Measurements from ENCODE around the gene TBXA2R.

Gene TBXA2R

GRCh38 chr19:3556978-3557460 is 49.7 kb downstream of the TBXA2R start:
- TF ChIP-seq CTCF (IDR thresholded peaks at IDR 0.05) = peak; percentile 36
- Histone ChIP-seq H3K36me3 (no peaks in the 10 kb centered on the region), H3K27me3 (no peaks in the 10 kb centered on the region), H3K4me3 (ENCODE audit: low read depth in 1 of 2, low read length in 1 of 2) (peak overlapping the region; percentile 74), H3K4me1 (ENCODE audit: control insufficient read depth in 1 of 2, insufficient read depth in 1 of 2, low read depth in 1 of 2, low read length in 1 of 2) (peaks cover 51 to 56% of the 10 kb centered on the region in 2 experiments), H3K9me3 (no peaks in the 10 kb centered on the region), H3K27ac (peak overlapping the region; percentile 91)

- H3K4me3 ChIP-seq (ENCODE audit: low read depth in 1 of 2, low read length in 1 of 2) = peak overlapping the region; percentile 74
- H3K4me1 ChIP-seq (ENCODE audit: control insufficient read depth in 1 of 2, insufficient read depth in 1 of 2, low read depth in 1 of 2, low read length in 1 of 2) = peaks cover 51 to 56% of the 10 kb centered on the region in 2 experiments
- no peaks in the 10 kb centered on the region for H3K27me3 ChIP-seq
- no peak for TF ChIP-seq CTCF (IDR thresholded peaks at IDR 0.05)
- H3K36me3 ChIP-seq = no peaks in the 10 kb centered on the region
- peak overlapping the region; percentile 91 for H3K27ac ChIP-seq
- H3K9me3 ChIP-seq = no peaks in the 10 kb centered on the region
These were observed 50.2 kb downstream of the TBXA2R start for GRCh38 chr19:3556423-3556977.

- peak overlapping the region; percentile 74 for H3K4me3 ChIP-seq (ENCODE audit: low read depth in 1 of 2, low read length in 1 of 2)
- H3K36me3 ChIP-seq = no peaks in the 10 kb centered on the region
- H3K27ac ChIP-seq = peak overlapping the region; percentile 91
- TF ChIP-seq CTCF (IDR thresholded peaks at IDR 0.05) = no peak
- peaks cover 51 to 56% of the 10 kb centered on the region in 2 experiments for H3K4me1 ChIP-seq (ENCODE audit: control insufficient read depth in 1 of 2, insufficient read depth in 1 of 2, low read depth in 1 of 2, low read length in 1 of 2)
- no peaks in the 10 kb centered on the region for H3K9me3 ChIP-seq
- no peaks in the 10 kb centered on the region for H3K27me3 ChIP-seq
These were observed 50.8 kb downstream of the TBXA2R start for GRCh38 chr19:3555653-3556422.

GRCh38 chr19:3554254-3555083 is 52.2 kb downstream of the TBXA2R start:
- Histone ChIP-seq H3K27me3 (no peaks in the 10 kb centered on the region), H3K4me3 (ENCODE audit: low read depth in 1 of 2, low read length in 1 of 2) (peak overlapping the region; percentile 8 to 37), H3K4me1 (ENCODE audit: control insufficient read depth in 1 of 2, insufficient read depth in 1 of 2, low read depth in 1 of 2, low read length in 1 of 2) (peaks cover 57 to 61% of the 10 kb centered on the region in 2 experiments), H3K9me3 (no peaks in the 10 kb centered on the region), H3K36me3 (no peaks in the 10 kb centered on the region), H3K27ac (peak overlapping the region; percentile 91)
- no peak for TF ChIP-seq CTCF (IDR thresholded peaks at IDR 0.05)

GRCh38 chr19:3551792-3552095 is 54.9 kb downstream of the TBXA2R start:
- no peak overlapping the region for H3K4me3 ChIP-seq (ENCODE audit: low read depth in 1 of 2, low read length in 1 of 2)
- peaks cover 71 to 72% of the 10 kb centered on the region in 2 experiments for H3K4me1 ChIP-seq (ENCODE audit: control insufficient read depth in 1 of 2, insufficient read depth in 1 of 2, low read depth in 1 of 2, low read length in 1 of 2)
- peaks cover 7% of the 10 kb centered on the region for H3K36me3 ChIP-seq
- no peaks in the 10 kb centered on the region for H3K9me3 ChIP-seq
- peak overlapping the region; percentile 96 for H3K27ac ChIP-seq
- TF ChIP-seq CTCF (IDR thresholded peaks at IDR 0.05) = no peak
- no peaks in the 10 kb centered on the region for H3K27me3 ChIP-seq
